ENCODE measurements around the gene ZRANB3.

ZRANB3 gene

DNA sequence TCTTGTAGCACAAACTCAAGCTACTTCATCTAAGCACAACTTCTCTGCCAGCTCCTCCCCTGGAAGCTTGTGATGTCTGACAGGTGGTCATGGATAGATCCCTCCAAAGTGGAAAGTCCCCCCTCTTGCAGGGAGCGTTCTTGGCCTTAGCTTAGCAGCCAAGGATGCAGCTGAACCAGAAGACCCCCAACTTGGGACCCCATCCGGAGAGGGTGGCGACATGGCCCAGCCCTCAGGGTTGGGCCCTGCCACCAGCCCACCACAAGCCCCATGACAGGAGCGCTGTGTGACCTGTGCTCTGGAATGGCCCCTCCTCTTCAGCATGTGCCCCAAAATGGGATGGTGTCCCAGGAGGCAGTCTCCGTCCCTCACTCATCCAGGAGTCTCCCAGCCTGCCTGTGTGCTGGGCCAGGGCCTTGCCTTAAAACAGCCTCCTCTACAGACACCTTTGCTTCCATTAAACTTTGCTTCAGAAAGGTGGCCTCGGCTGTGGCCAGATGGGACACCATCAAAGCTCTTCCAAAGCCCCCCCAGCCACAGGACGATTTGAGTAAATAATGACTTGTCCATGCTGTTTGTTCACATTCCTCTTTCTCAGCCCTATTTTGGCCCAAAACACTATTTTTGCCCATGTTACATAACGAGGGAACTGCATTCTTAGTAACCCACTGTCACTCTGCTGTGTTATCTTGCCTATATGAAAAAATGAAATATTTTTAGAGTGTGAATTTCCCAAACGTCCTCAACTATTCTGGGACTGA lies 356.8 kb downstream of the ZRANB3 start:
- Histone ChIP-seq H3K27ac (ENCODE audit: low read depth in 2 of 2, low read length in 2 of 2) (no peak overlapping the region), H3K36me3 (ENCODE audit: control insufficient read depth in 2 of 2, insufficient read depth in 2 of 2, low read length in 2 of 2) (peaks cover 25 to 43% of the 10 kb centered on the region in 2 donors)

GRCh38 chr2:135169900-135170753 lies 360.9 kb downstream of the ZRANB3 start:
- Histone ChIP-seq H3K9me3 (ENCODE audit: control insufficient read depth in 2 of 2, low read length in 2 of 2) (no peaks in the 10 kb centered on the region), H3K27ac (ENCODE audit: low read depth in 2 of 2, low read length in 2 of 2) (no peak overlapping the region), H3K36me3 (ENCODE audit: control insufficient read depth in 2 of 2, insufficient read depth in 2 of 2, low read length in 2 of 2) (peaks cover 45 to 56% of the 10 kb centered on the region in 2 donors), H3K4me1 (ENCODE audit: control insufficient read depth in 2 of 2, insufficient read depth in 2 of 2, low read length in 2 of 2) (no peaks in the 10 kb centered on the region), H3K27me3 (ENCODE audit: control insufficient read depth in 2 of 2, insufficient read depth in 2 of 2, low read length in 2 of 2) (no peaks in the 10 kb centered on the region), H3K4me3 (ENCODE audit: low read length in 2 of 2) (no peak overlapping the region), H3K9ac (ENCODE audit: low read depth in 1 of 2, low read length in 2 of 2) (no peak overlapping the region)

More for the DNA sequence above, 356.8 kb downstream of the ZRANB3 start:
- Histone ChIP-seq H3K9ac (ENCODE audit: low read depth in 1 of 2, low read length in 2 of 2) (no peak overlapping the region), H3K4me3 (ENCODE audit: low read length in 2 of 2) (no peak overlapping the region), H3K9me3 (ENCODE audit: control insufficient read depth in 2 of 2, low read length in 2 of 2) (no peaks in the 10 kb centered on the region), H3K4me1 (ENCODE audit: control insufficient read depth in 2 of 2, insufficient read depth in 2 of 2, low read length in 2 of 2) (no peaks in the 10 kb centered on the region), H3K27me3 (ENCODE audit: control insufficient read depth in 2 of 2, insufficient read depth in 2 of 2, low read length in 2 of 2) (no peaks in the 10 kb centered on the region)

DNA sequence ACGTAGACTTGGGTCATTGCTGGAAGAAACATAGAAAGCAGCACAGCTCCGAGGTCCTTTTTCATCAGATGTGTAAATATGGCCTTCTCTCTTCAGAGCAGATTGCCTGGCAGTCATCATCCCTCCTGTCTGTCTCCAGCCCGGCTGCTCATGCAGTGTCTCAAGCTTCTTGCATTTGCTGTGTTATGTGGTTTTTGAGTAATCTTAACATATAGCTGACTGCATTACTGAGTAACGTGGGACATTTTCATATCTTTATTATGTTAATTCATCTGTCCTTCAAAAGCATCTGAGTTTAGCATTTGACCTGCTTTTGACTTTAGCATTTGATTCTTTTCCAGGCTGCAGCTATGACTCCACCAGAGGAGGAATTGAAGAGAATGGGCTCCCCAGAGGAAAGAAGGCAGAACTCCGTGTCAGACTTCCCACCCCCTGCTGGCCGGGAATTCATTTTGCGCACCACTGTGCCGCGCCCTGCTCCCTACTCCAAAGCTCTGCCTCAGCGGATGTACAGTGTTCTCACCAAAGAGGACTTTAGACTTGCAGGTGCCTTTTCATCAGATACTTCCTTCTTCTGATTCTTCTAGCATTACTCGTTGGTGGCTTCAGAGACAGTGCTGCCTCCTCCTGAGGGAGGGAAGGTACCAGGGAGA lies 362.7 kb downstream of the ZRANB3 start:
- Histone ChIP-seq H3K27me3 (ENCODE audit: control insufficient read depth in 2 of 2, insufficient read depth in 2 of 2, low read length in 2 of 2) (no peaks in the 10 kb centered on the region), H3K9ac (ENCODE audit: low read depth in 1 of 2, low read length in 2 of 2) (no peak overlapping the region), H3K4me1 (ENCODE audit: control insufficient read depth in 2 of 2, insufficient read depth in 2 of 2, low read length in 2 of 2) (no peaks in the 10 kb centered on the region), H3K4me3 (ENCODE audit: low read length in 2 of 2) (no peak overlapping the region), H3K27ac (ENCODE audit: low read depth in 2 of 2, low read length in 2 of 2) (no peak overlapping the region), H3K36me3 (ENCODE audit: control insufficient read depth in 2 of 2, insufficient read depth in 2 of 2, low read length in 2 of 2) (peaks cover 56 to 59% of the 10 kb centered on the region in 2 donors), H3K9me3 (ENCODE audit: control insufficient read depth in 2 of 2, low read length in 2 of 2) (no peaks in the 10 kb centered on the region)

DNA sequence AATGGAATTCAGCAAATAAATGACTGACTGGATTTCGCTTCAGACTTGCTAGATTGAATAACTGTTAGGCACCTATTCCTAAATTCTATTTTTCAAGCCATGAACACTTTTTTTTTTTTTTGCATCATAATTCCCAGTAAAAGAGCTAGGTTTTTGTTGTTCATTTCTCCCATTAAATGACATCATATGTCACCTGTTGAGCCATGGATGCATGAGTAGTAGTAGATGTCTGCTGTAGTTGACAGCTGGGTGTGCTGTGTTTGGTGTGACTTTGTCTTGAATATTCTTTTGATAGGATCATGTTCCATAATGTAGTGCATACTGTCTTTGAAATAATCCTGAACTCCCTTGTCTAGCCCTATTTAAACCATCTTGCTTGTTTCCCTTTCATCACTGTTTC lies 363.7 kb downstream of the ZRANB3 start:
- no peak overlapping the region for H3K9ac ChIP-seq (ENCODE audit: low read depth in 1 of 2, low read length in 2 of 2)
- H3K4me1 ChIP-seq (ENCODE audit: control insufficient read depth in 2 of 2, insufficient read depth in 2 of 2, low read length in 2 of 2): no peaks in the 10 kb centered on the region
- H3K4me3 ChIP-seq (ENCODE audit: low read length in 2 of 2): no peak overlapping the region
- H3K36me3 ChIP-seq (ENCODE audit: control insufficient read depth in 2 of 2, insufficient read depth in 2 of 2, low read length in 2 of 2): peaks cover 60 to 66% of the 10 kb centered on the region in 2 donors
- H3K27ac ChIP-seq (ENCODE audit: low read depth in 2 of 2, low read length in 2 of 2): no peak overlapping the region
- H3K27me3 ChIP-seq (ENCODE audit: control insufficient read depth in 2 of 2, insufficient read depth in 2 of 2, low read length in 2 of 2): no peaks in the 10 kb centered on the region
- H3K9me3 ChIP-seq (ENCODE audit: control insufficient read depth in 2 of 2, low read length in 2 of 2): no peaks in the 10 kb centered on the region

DNA sequence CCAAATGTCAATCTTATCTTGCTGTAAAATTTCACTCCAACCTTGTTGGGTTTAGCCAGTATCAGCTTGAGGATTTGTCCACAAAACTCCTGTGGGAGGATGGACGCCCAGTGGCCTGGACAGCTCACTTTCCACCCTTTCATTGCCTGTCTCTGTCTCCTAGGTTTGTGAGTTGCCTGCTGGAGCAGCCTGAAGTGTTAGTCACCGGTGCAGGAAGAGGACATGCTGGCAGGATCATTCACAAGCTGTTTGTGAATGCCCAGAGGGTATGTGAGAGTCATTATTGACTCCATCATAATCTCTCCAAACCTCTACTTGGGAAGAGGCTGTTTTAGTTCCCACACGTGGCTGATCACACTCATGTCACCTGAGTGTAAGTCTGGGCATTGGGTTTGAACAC lies 366.6 kb downstream of the ZRANB3 start:
- Histone ChIP-seq H3K9me3 (ENCODE audit: control insufficient read depth in 2 of 2, low read length in 2 of 2) (no peaks in the 10 kb centered on the region), H3K9ac (ENCODE audit: low read depth in 1 of 2, low read length in 2 of 2) (no peak overlapping the region), H3K4me1 (ENCODE audit: control insufficient read depth in 2 of 2, insufficient read depth in 2 of 2, low read length in 2 of 2) (no peaks in the 10 kb centered on the region), H3K4me3 (ENCODE audit: low read length in 2 of 2) (no peak overlapping the region), H3K36me3 (ENCODE audit: control insufficient read depth in 2 of 2, insufficient read depth in 2 of 2, low read length in 2 of 2) (peaks cover 45 to 56% of the 10 kb centered on the region in 2 donors), H3K27me3 (ENCODE audit: control insufficient read depth in 2 of 2, insufficient read depth in 2 of 2, low read length in 2 of 2) (no peaks in the 10 kb centered on the region), H3K27ac (ENCODE audit: low read depth in 2 of 2, low read length in 2 of 2) (no peak overlapping the region)

DNA sequence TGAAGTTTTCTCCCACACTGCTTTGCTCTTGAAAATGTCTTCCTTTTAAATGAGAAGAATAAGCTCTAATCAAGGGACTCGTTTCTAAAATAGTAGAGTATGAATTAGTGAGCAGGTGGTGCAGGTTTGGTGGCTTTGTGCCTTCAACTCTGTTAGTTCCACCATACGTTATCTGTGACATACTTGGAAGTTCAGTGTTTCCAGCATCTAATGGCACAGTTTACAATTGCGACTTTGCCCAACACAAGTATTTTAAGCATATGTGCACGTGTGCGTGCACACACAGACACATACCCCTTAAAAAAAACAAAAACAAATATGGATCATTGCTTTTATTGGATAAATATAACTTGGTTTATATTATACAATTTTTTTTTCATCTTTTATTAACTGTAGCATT lies 367.1 kb downstream of the ZRANB3 start:
- Histone ChIP-seq H3K4me1 (ENCODE audit: control insufficient read depth in 2 of 2, insufficient read depth in 2 of 2, low read length in 2 of 2) (no peaks in the 10 kb centered on the region), H3K27ac (ENCODE audit: low read depth in 2 of 2, low read length in 2 of 2) (no peak overlapping the region), H3K36me3 (ENCODE audit: control insufficient read depth in 2 of 2, insufficient read depth in 2 of 2, low read length in 2 of 2) (peaks cover 45 to 56% of the 10 kb centered on the region in 2 donors), H3K9me3 (ENCODE audit: control insufficient read depth in 2 of 2, low read length in 2 of 2) (no peaks in the 10 kb centered on the region), H3K27me3 (ENCODE audit: control insufficient read depth in 2 of 2, insufficient read depth in 2 of 2, low read length in 2 of 2) (no peaks in the 10 kb centered on the region), H3K9ac (ENCODE audit: low read depth in 1 of 2, low read length in 2 of 2) (no peak overlapping the region), H3K4me3 (ENCODE audit: low read length in 2 of 2) (no peak overlapping the region)

DNA sequence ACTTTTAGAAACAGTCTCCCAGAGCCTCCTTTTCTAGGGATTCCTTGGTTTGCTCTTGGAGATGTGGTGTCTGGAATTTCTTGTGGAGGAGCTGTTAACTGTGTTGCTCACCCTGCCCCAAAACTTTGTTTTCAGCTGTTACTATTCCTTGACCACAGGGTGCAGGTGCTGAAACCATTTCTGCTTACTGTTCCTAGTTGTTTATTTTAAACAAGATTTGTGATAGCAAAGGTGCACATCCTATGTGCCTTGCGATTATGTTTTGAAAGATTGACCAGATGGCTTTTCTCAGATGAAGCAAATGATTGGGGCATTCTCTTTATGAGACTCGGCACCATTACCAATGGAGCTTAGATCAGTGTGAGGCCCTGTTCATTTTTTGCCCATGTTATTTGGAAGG lies 367.7 kb downstream of the ZRANB3 start:
- no peaks in the 10 kb centered on the region for H3K4me1 ChIP-seq (ENCODE audit: control insufficient read depth in 2 of 2, insufficient read depth in 2 of 2, low read length in 2 of 2)
- H3K27ac ChIP-seq (ENCODE audit: low read depth in 2 of 2, low read length in 2 of 2): no peak overlapping the region
- no peaks in the 10 kb centered on the region for H3K9me3 ChIP-seq (ENCODE audit: control insufficient read depth in 2 of 2, low read length in 2 of 2)
- no peak overlapping the region for H3K9ac ChIP-seq (ENCODE audit: low read depth in 1 of 2, low read length in 2 of 2)
- no peak overlapping the region for H3K4me3 ChIP-seq (ENCODE audit: low read length in 2 of 2)
- peaks cover 45 to 53% of the 10 kb centered on the region in 2 donors for H3K36me3 ChIP-seq (ENCODE audit: control insufficient read depth in 2 of 2, insufficient read depth in 2 of 2, low read length in 2 of 2)
- H3K27me3 ChIP-seq (ENCODE audit: control insufficient read depth in 2 of 2, insufficient read depth in 2 of 2, low read length in 2 of 2): no peaks in the 10 kb centered on the region

GRCh38 chr2:135162786-135163185 lies 368.2 kb downstream of the ZRANB3 start:
- H3K4me1 ChIP-seq (ENCODE audit: control insufficient read depth in 2 of 2, insufficient read depth in 2 of 2, low read length in 2 of 2): no peaks in the 10 kb centered on the region
- no peaks in the 10 kb centered on the region for H3K9me3 ChIP-seq (ENCODE audit: control insufficient read depth in 2 of 2, low read length in 2 of 2)
- peaks cover 44 to 52% of the 10 kb centered on the region in 2 donors for H3K36me3 ChIP-seq (ENCODE audit: control insufficient read depth in 2 of 2, insufficient read depth in 2 of 2, low read length in 2 of 2)
- no peaks in the 10 kb centered on the region for H3K27me3 ChIP-seq (ENCODE audit: control insufficient read depth in 2 of 2, insufficient read depth in 2 of 2, low read length in 2 of 2)
- H3K27ac ChIP-seq (ENCODE audit: low read depth in 2 of 2, low read length in 2 of 2): no peak overlapping the region
- H3K9ac ChIP-seq (ENCODE audit: low read depth in 1 of 2, low read length in 2 of 2): no peak overlapping the region
- H3K4me3 ChIP-seq (ENCODE audit: low read length in 2 of 2): no peak overlapping the region

GRCh38 chr2:135162377-135162776 lies 368.6 kb downstream of the ZRANB3 start:
- H3K9ac ChIP-seq (ENCODE audit: low read depth in 1 of 2, low read length in 2 of 2): no peak overlapping the region
- no peak overlapping the region for H3K27ac ChIP-seq (ENCODE audit: low read depth in 2 of 2, low read length in 2 of 2)
- peaks cover 41 to 50% of the 10 kb centered on the region in 2 donors for H3K36me3 ChIP-seq (ENCODE audit: control insufficient read depth in 2 of 2, insufficient read depth in 2 of 2, low read length in 2 of 2)
- H3K4me3 ChIP-seq (ENCODE audit: low read length in 2 of 2): no peak overlapping the region
- H3K4me1 ChIP-seq (ENCODE audit: control insufficient read depth in 2 of 2, insufficient read depth in 2 of 2, low read length in 2 of 2): no peaks in the 10 kb centered on the region
- no peaks in the 10 kb centered on the region for H3K9me3 ChIP-seq (ENCODE audit: control insufficient read depth in 2 of 2, low read length in 2 of 2)
- H3K27me3 ChIP-seq (ENCODE audit: control insufficient read depth in 2 of 2, insufficient read depth in 2 of 2, low read length in 2 of 2): no peaks in the 10 kb centered on the region

GRCh38 chr2:135159191-135159590 lies 371.8 kb downstream of the ZRANB3 start:
- Histone ChIP-seq H3K4me3 (ENCODE audit: low read length in 2 of 2) (no peak overlapping the region), H3K36me3 (ENCODE audit: control insufficient read depth in 2 of 2, insufficient read depth in 2 of 2, low read length in 2 of 2) (peaks cover 42 to 57% of the 10 kb centered on the region in 2 donors), H3K27ac (ENCODE audit: low read depth in 2 of 2, low read length in 2 of 2) (no peak overlapping the region), H3K9ac (ENCODE audit: low read depth in 1 of 2, low read length in 2 of 2) (no peak overlapping the region), H3K9me3 (ENCODE audit: control insufficient read depth in 2 of 2, low read length in 2 of 2) (no peaks in the 10 kb centered on the region), H3K27me3 (ENCODE audit: control insufficient read depth in 2 of 2, insufficient read depth in 2 of 2, low read length in 2 of 2) (no peaks in the 10 kb centered on the region), H3K4me1 (ENCODE audit: control insufficient read depth in 2 of 2, insufficient read depth in 2 of 2, low read length in 2 of 2) (no peaks in the 10 kb centered on the region)
